Liver (tissue), 9 donors: ENCODE measurements around the gene ATP11A. TPM values are rescaled to one million over a fixed set of nuclear protein-coding genes. Genes with fewer than 3 reads are reported as not detected.

Experiments
- DNase-seq: peaks from one replicate; pipeline ENCODE4 v3.0.0-alpha.2; 2017; ENCODE audit warnings: low spot score
- H3K27ac ChIP-seq, 2 donors: one replicate each; pipeline ENCODE4 v1.7.0; 2013; ENCODE audit warnings: inconsistent platforms in 2 of 2, low read length in 2 of 2, control low read depth in 1 of 2, low read depth in 1 of 2, mild to moderate bottlenecking in 1 of 2
- H3K27me3 ChIP-seq, 4 donors: one replicate each; pipeline versions ENCODE4 v1.6.1 to v1.7.0; 2013; ENCODE audit warnings: low read length in 3 of 4, inconsistent platforms in 1 of 4, mild to moderate bottlenecking in 1 of 4, moderate library complexity in 1 of 4; ENCODE audit not compliant: control insufficient read depth in 4 of 4, insufficient read depth in 4 of 4
- H3K36me3 ChIP-seq, 4 donors: one replicate each; pipeline versions ENCODE4 v1.6.1 to v1.7.0; 2013; ENCODE audit warnings: low read length in 3 of 4, mild to moderate bottlenecking in 3 of 4, low read depth in 1 of 4, moderate library complexity in 1 of 4; ENCODE audit not compliant: control insufficient read depth in 4 of 4, insufficient read depth in 3 of 4
- H3K4me1 ChIP-seq, 4 donors: one replicate each; pipeline versions ENCODE4 v1.6.1 to v1.7.0; 2013; ENCODE audit warnings: low read length in 3 of 4, mild to moderate bottlenecking in 3 of 4, moderate library complexity in 1 of 4; ENCODE audit not compliant: control insufficient read depth in 4 of 4, insufficient read depth in 4 of 4
- H3K4me3 ChIP-seq, 3 donors: one replicate each; pipeline versions ENCODE4 v1.6.1 to v1.7.0; 2013; ENCODE audit warnings: low read length in 3 of 3, control low read depth in 1 of 3, low read depth in 1 of 3, mild to moderate bottlenecking in 1 of 3
- H3K9ac ChIP-seq, 2 donors: one replicate each; pipeline ENCODE4 v1.7.0; 2013; ENCODE audit warnings: low read length in 2 of 2, mild to moderate bottlenecking in 2 of 2, moderate library complexity in 2 of 2, control low read depth in 1 of 2, low read depth in 1 of 2
- H3K9me3 ChIP-seq, 4 donors: one replicate each; pipeline versions ENCODE4 v1.6.1 to v1.7.0; 2013; ENCODE audit warnings: low read length in 3 of 4; ENCODE audit not compliant: control insufficient read depth in 4 of 4
- ATF3 ChIP-seq: IDR thresholded peaks from 2 replicates; pipeline ENCODE4 v1.6.1; 2016; ENCODE audit warnings: antibody characterized with exemption
- CTCF ChIP-seq: fragments of 150-350 bp; IDR thresholded peaks from 2 replicates; pipeline ENCODE4 v1.5.1; 2017; ENCODE audit warnings: improper control_type of control experiment, low read depth, low read length; ENCODE audit not compliant: missing input control
- EGR1 ChIP-seq, 2 donors: IDR thresholded peaks; 2 replicates each; pipeline ENCODE4 v1.6.1; 2016 to 2018; ENCODE audit warnings: antibody characterized with exemption in 2 of 2, low read depth in 2 of 2
- FOXA1 ChIP-seq: IDR thresholded peaks from 2 replicates; pipeline ENCODE4 v1.6.1; 2016; ENCODE audit warnings: antibody characterized with exemption
- FOXA2 ChIP-seq: IDR thresholded peaks from 2 replicates; pipeline ENCODE4 v1.6.1; 2016; ENCODE audit warnings: antibody characterized with exemption
- GABPA ChIP-seq, 2 donors: IDR thresholded peaks in 1 of 2; conservative IDR thresholded peaks in 1 of 2; 2 replicates each; pipeline ENCODE4 v1.6.1; 2016; ENCODE audit warnings: antibody characterized with exemption in 2 of 2, mild to moderate bottlenecking in 1 of 2, moderate library complexity in 1 of 2
- HNF4A ChIP-seq, 2 donors: conservative IDR thresholded peaks; 2 replicates each; pipeline ENCODE4 v1.6.1; 2016; ENCODE audit warnings: antibody characterized with exemption in 2 of 2, mild to moderate bottlenecking in 2 of 2
- HNF4G ChIP-seq: IDR thresholded peaks from 2 replicates; pipeline ENCODE4 v1.6.1; 2016; ENCODE audit warnings: antibody characterized with exemption
- JUND ChIP-seq, 2 donors: IDR thresholded peaks; 2 replicates each; pipeline ENCODE4 v1.6.1; 2016; ENCODE audit warnings: antibody characterized with exemption in 2 of 2
- MAX ChIP-seq: IDR thresholded peaks from 2 replicates; pipeline ENCODE4 v1.6.1; 2016; ENCODE audit warnings: antibody characterized with exemption
- NR2F2 ChIP-seq: IDR thresholded peaks from 2 replicates; pipeline ENCODE4 v1.6.1; 2016; ENCODE audit warnings: antibody characterized with exemption
- RAD21 ChIP-seq, 2 donors: IDR thresholded peaks; 2 replicates each; pipeline ENCODE4 v1.6.1; 2016; ENCODE audit warnings: antibody characterized with exemption in 2 of 2, mild to moderate bottlenecking in 2 of 2
- REST ChIP-seq: IDR thresholded peaks from 2 replicates; pipeline ENCODE4 v1.6.1; 2016; ENCODE audit warnings: antibody characterized with exemption, mild to moderate bottlenecking
- RXRA ChIP-seq, 2 donors: IDR thresholded peaks; 2 replicates each; pipeline ENCODE4 v1.6.1; 2017 to 2018; ENCODE audit warnings: antibody characterized with exemption in 2 of 2, mild to moderate bottlenecking in 1 of 2
- SP1 ChIP-seq: IDR thresholded peaks from 2 replicates; pipeline ENCODE4 v1.6.1; 2018; ENCODE audit warnings: antibody characterized with exemption, mild to moderate bottlenecking
- TAF1 ChIP-seq: conservative IDR thresholded peaks from 2 replicates; pipeline ENCODE4 v1.6.1; 2016; ENCODE audit warnings: antibody characterized with exemption, mild to moderate bottlenecking
- YY1 ChIP-seq: IDR thresholded peaks from 2 replicates; pipeline ENCODE4 v1.6.1; 2016; ENCODE audit warnings: antibody characterized with exemption, mild to moderate bottlenecking
- ZBTB33 ChIP-seq: IDR thresholded peaks from 2 replicates; pipeline ENCODE4 v1.6.1; 2016; ENCODE audit warnings: antibody characterized with exemption
- WGBS: extraction: QIAGEN DNeasy Blood & Tissue Kit; methylation state at CpG from one replicate; pipeline ENCODE4 v1.1.7; 2013; 5-methylcytosine and 5-hydroxymethylcytosine counted together
- polyA plus RNA-seq, 2 donors: library from polyadenylated mRNA; stranded (reverse) in 1 of 2; unstranded in 1 of 2; fragments of 200-250 nt in 1 of 2; fragments of >200 nt in 1 of 2; fragmentation: Nextera tagmentation in 1 of 2; extraction: Ambion mirVana in 1 of 2; gene quantifications; one replicate each; pipeline versions ENCODE4 v1.2.1 to v1.2.3, GENCODE V29; 2013 to 2015
- total RNA-seq, 2 donors: library from RNA; depleted of rRNA; stranded (reverse); fragments of >200 nt; gene quantifications; one replicate each; pipeline ENCODE4 v1.2.3, GENCODE V29; 2014
- donor health status: healthy.
- donor health status: healthy.
- donor health status: healthy.
- donor health status: healthy.
- donor health status: healthy.

Gene ATP11A
- total and polyA plus RNA-seq, 4 donors, result 8.7 to 27.9 (median 13.8) TPM

- H3K4me3 ChIP-seq, result no peak overlapping the region
- no peaks in the 10 kb centered on the region for H3K27me3 ChIP-seq
- DNase-seq, result no peak
- no peaks in the 10 kb centered on the region for H3K36me3 ChIP-seq
- H3K9ac ChIP-seq, result no peak overlapping the region
- no peak for TF ChIP-seq HNF4A (conservative IDR thresholded peaks at IDR 0.05)
- TF ChIP-seq FOXA1, result no peak
- WGBS, result 67% methylated on average over 5 of the region's 5 CpGs
- H3K4me1 ChIP-seq, result no peaks in the 10 kb centered on the region
- H3K27ac ChIP-seq, result no peak overlapping the region
- H3K9me3 ChIP-seq, result no peaks in the 10 kb centered on the region
Measured at GRCh38 chr13:112655913-112656312, 33.9 kb upstream of the ATP11A start.

GRCh38 chr13:112657850-112658445 is 31.9 kb upstream of the ATP11A start:
- H3K4me3 ChIP-seq, result no peak overlapping the region
- DNase-seq, result no peak
- no peaks in the 10 kb centered on the region for H3K27me3 ChIP-seq
- no peak for TF ChIP-seq TAF1
- TF ChIP-seq CTCF, result no peak
- no peak for TF ChIP-seq NR2F2
- TF ChIP-seq FOXA2, result no peak
- no peak for TF ChIP-seq RAD21 (IDR thresholded peaks at IDR 0.05)
- TF ChIP-seq EGR1 (IDR thresholded peaks at IDR 0.05; ENCODE audit: low read depth in 2 of 2), result no peak
- TF ChIP-seq MAX, result no peak
- no peak for TF ChIP-seq SP1
- no peak for TF ChIP-seq FOXA1
- TF ChIP-seq JUND (IDR thresholded peaks at IDR 0.05), result no peak
- TF ChIP-seq RXRA (IDR thresholded peaks at IDR 0.05), result no peak
- no peak for TF ChIP-seq GABPA (IDR thresholded peaks at IDR 0.05 in 1 of 2, conservative IDR thresholded peaks at IDR 0.05 in 1 of 2)
- TF ChIP-seq ATF3, result no peak
- no peak for TF ChIP-seq REST
- no peak for TF ChIP-seq ZBTB33
- TF ChIP-seq HNF4A (conservative IDR thresholded peaks at IDR 0.05), result no peak
- no peak for TF ChIP-seq YY1
- TF ChIP-seq HNF4G, result no peak
- H3K9ac ChIP-seq, result no peak overlapping the region
- 92% methylated on average over 14 of the region's 14 CpGs for WGBS
- H3K36me3 ChIP-seq, result no peaks in the 10 kb centered on the region
- H3K27ac ChIP-seq, result no peak overlapping the region
- no peaks in the 10 kb centered on the region for H3K9me3 ChIP-seq
- H3K4me1 ChIP-seq, result no peaks in the 10 kb centered on the region
